ENCODE data around the gene AGBL3.

DNA sequence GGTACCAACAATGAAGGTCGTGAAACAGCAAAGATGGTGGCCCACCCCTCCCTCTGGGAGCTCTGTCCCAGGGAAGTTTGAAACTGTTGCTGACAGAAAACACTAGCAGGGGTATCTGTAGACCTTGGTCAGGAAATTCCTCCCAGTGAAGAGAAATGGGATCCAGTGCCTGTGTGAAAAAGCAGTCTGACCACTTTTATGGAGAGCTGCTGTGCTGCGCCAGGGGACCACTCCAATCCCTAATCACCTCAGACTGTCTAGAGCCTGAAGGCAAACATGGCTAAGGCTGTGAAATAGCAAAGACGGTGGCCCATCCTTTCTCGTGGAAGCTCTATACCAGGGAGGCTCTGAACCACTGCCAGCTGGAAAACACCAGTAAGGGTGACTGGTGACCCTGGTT is 123.3 kb downstream of the AGBL3 start:
- TF ChIP-seq RFX5 (IDR thresholded peaks at IDR 0.05; ENCODE audit: low read depth, low read length) (no peak), EP300 (IDR thresholded peaks at IDR 0.05; ENCODE audit: low read length) (no peak), JUNB (CRISPR knock-in tag; conservative IDR thresholded peaks at IDR 0.05) (no peak), FOXA3 (CRISPR knock-in tag; conservative IDR thresholded peaks at IDR 0.05 in 1 of 2, IDR thresholded peaks at IDR 0.05 in 1 of 2) (no peak), KDM1A (IDR thresholded peaks at IDR 0.05) (no peak), NFIC (IDR thresholded peaks at IDR 0.05) (no peak), ZNF263 (CRISPR knock-in tag; IDR thresholded peaks at IDR 0.05; ENCODE audit: borderline replicate concordance) (no peak), HNRNPH1 (optimal IDR thresholded peaks at IDR 0.05; ENCODE audit: low read depth, low read length) (no peak)
- TF ChIP-seq, protein P1, sequence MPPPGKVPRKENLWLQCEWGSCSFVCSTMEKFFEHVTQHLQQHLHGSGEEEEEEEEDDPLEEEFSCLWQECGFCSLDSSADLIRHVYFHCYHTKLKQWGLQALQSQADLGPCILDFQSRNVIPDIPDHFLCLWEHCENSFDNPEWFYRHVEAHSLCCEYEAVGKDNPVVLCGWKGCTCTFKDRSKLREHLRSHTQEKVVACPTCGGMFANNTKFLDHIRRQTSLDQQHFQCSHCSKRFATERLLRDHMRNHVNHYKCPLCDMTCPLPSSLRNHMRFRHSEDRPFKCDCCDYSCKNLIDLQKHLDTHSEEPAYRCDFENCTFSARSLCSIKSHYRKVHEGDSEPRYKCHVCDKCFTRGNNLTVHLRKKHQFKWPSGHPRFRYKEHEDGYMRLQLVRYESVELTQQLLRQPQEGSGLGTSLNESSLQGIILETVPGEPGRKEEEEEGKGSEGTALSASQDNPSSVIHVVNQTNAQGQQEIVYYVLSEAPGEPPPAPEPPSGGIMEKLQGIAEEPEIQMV (tag; conservative IDR thresholded peaks at IDR 0.05; ENCODE audit: low read depth) = no peak
- TF ChIP-seq, protein P2, sequence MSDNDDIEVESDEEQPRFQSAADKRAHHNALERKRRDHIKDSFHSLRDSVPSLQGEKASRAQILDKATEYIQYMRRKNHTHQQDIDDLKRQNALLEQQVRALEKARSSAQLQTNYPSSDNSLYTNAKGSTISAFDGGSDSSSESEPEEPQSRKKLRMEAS (CRISPR knock-in tag; IDR thresholded peaks at IDR 0.05) = no peak
- TF ChIP-seq, protein P3, sequence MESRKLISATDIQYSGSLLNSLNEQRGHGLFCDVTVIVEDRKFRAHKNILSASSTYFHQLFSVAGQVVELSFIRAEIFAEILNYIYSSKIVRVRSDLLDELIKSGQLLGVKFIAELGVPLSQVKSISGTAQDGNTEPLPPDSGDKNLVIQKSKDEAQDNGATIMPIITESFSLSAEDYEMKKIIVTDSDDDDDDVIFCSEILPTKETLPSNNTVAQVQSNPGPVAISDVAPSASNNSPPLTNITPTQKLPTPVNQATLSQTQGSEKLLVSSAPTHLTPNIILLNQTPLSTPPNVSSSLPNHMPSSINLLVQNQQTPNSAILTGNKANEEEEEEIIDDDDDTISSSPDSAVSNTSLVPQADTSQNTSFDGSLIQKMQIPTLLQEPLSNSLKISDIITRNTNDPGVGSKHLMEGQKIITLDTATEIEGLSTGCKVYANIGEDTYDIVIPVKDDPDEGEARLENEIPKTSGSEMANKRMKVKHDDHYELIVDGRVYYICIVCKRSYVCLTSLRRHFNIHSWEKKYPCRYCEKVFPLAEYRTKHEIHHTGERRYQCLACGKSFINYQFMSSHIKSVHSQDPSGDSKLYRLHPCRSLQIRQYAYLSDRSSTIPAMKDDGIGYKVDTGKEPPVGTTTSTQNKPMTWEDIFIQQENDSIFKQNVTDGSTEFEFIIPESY (CRISPR knock-in tag; IDR thresholded peaks at IDR 0.05) = no peak
